OCI-LY1 (cell line): Measurements from ENCODE around the gene RBM25.

Source experiments
- H2AFZ ChIP-seq: fragments of 200-600 bp; sonication (generic), shearing (Covaris generic); 2 replicates; pipeline ENCODE4 v1.6.0; 2014; ENCODE audit warnings: antibody characterized with exemption, mild to moderate bottlenecking, low read length
- H3F3A ChIP-seq: fragments of 200-600 bp; sonication (generic), shearing (Covaris generic); 2 replicates; pipeline ENCODE4 v1.6.0; 2014; ENCODE audit warnings: mild to moderate bottlenecking, antibody characterized with exemption, low read length, moderate library complexity; ENCODE audit not compliant: insufficient read depth
- H3K27ac ChIP-seq: fragments of 200-600 bp; sonication (generic); 2 replicates; pipeline ENCODE4 v1.5.1; 2014; ENCODE audit warnings: low read length, mixed run types, mild to moderate bottlenecking, low read depth; ENCODE audit not compliant: poor library complexity, severe bottlenecking
- H3K27me3 ChIP-seq: fragments of 200-600 bp; sonication (generic); 2 replicates; pipeline ENCODE4 v1.6.0; 2014; ENCODE audit warnings: antibody characterized with exemption, mild to moderate bottlenecking, low read length, moderate library complexity; ENCODE audit not compliant: insufficient read depth
- H3K36me3 ChIP-seq: fragments of 200-600 bp; sonication (generic); 2 replicates; pipeline ENCODE4 v1.6.1; 2014; ENCODE audit warnings: mild to moderate bottlenecking, antibody characterized with exemption, low read length, moderate library complexity, mixed read lengths; ENCODE audit not compliant: insufficient read depth
- H3K4me1 ChIP-seq: fragments of 200-600 bp; sonication (generic); 2 replicates; pipeline ENCODE4 v1.5.1; 2014; ENCODE audit warnings: mild to moderate bottlenecking, low read length, moderate library complexity; ENCODE audit not compliant: insufficient read depth, severe bottlenecking
- H3K4me2 ChIP-seq: fragments of 200-600 bp; sonication (generic), shearing (Covaris generic); 2 replicates; pipeline ENCODE4 v1.6.1; 2014; ENCODE audit warnings: low read length
- H3K4me3 ChIP-seq: fragments of 200-600 bp; sonication (generic); 2 replicates; pipeline ENCODE4 v1.5.1; 2014; ENCODE audit warnings: low read length, low read depth, mild to moderate bottlenecking, mixed read lengths; ENCODE audit not compliant: poor library complexity, severe bottlenecking
- H3K79me2 ChIP-seq: fragments of 200-600 bp; shearing (Covaris generic); 2 replicates; pipeline ENCODE4 v1.6.1; 2016; ENCODE audit warnings: mixed run types, low read length, mixed read lengths; ENCODE audit not compliant: insufficient read depth
- H3K9ac ChIP-seq: fragments of 200-600 bp; sonication (generic), shearing (Covaris generic); 2 replicates; pipeline ENCODE4 v1.6.1; 2014; ENCODE audit warnings: mild to moderate bottlenecking, low read length, mixed read lengths
- H3K9me2 ChIP-seq: fragments of 200-600 bp; sonication (generic), shearing (Covaris generic); 2 replicates; pipeline ENCODE4 v1.6.1; 2014; ENCODE audit warnings: low read depth, mild to moderate bottlenecking, low read length, mixed read lengths
- H3K9me3 ChIP-seq: fragments of 200-600 bp; shearing (Covaris generic); 2 replicates; pipeline ENCODE4 v1.6.1; 2014; ENCODE audit warnings: low read length, mixed read lengths
- H4K20me1 ChIP-seq: fragments of 200-600 bp; sonication (generic), shearing (Covaris generic); 2 replicates; pipeline ENCODE4 v1.6.0; 2016; ENCODE audit warnings: mild to moderate bottlenecking, low read length; ENCODE audit not compliant: insufficient read depth
- EZH2 ChIP-seq: fragments of 200-600 bp; sonication (generic), shearing (Covaris generic); IDR thresholded peaks from 2 replicates; pipeline ENCODE4 v1.8.0; 2017; ENCODE audit warnings: borderline replicate concordance, mixed run types, mild to moderate bottlenecking, antibody characterized with exemption, low read length, moderate library complexity, mixed read lengths
- TF ChIP-seq, protein P1 (sequence below): fragments of 200-600 bp; sonication (generic), shearing (Covaris generic); IDR thresholded peaks from 2 replicates; pipeline ENCODE4 v1.5.1; 2017; ENCODE audit warnings: mild to moderate bottlenecking, antibody characterized with exemption, low read length, moderate library complexity, mixed read lengths

The RBM25 gene

DNA sequence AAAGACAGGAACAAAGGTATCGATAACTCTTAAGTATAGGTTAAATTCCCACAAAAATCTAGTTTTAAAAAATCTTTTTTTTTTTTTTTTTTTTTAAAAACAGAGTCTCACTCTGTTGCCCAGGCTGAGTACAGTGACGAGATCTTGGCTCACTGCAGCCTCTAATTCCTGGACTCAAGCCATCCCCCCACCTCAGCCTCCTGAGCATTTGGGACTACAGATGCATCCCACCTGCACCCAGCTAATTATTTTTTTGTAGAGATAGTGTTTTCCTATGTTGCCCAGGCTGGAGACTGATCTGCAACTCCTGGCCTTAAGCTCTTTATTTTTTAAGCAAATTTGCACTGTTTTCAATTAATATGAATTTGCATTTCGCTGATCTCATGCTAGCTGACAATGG, 87.8 kb downstream of the RBM25 start:
- H3K9me2 ChIP-seq: no peaks in the 10 kb centered on the region
- H3K79me2 ChIP-seq: peaks cover 43% of the 10 kb centered on the region
- H2AFZ ChIP-seq: no peak overlapping the region
- H3F3A ChIP-seq: no peaks in the 10 kb centered on the region
- TF ChIP-seq, protein P1, sequence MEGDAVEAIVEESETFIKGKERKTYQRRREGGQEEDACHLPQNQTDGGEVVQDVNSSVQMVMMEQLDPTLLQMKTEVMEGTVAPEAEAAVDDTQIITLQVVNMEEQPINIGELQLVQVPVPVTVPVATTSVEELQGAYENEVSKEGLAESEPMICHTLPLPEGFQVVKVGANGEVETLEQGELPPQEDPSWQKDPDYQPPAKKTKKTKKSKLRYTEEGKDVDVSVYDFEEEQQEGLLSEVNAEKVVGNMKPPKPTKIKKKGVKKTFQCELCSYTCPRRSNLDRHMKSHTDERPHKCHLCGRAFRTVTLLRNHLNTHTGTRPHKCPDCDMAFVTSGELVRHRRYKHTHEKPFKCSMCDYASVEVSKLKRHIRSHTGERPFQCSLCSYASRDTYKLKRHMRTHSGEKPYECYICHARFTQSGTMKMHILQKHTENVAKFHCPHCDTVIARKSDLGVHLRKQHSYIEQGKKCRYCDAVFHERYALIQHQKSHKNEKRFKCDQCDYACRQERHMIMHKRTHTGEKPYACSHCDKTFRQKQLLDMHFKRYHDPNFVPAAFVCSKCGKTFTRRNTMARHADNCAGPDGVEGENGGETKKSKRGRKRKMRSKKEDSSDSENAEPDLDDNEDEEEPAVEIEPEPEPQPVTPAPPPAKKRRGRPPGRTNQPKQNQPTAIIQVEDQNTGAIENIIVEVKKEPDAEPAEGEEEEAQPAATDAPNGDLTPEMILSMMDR: no peak
- no peak for TF ChIP-seq EZH2
- H3K27ac ChIP-seq: no peak overlapping the region
- H4K20me1 ChIP-seq: no peaks in the 10 kb centered on the region
- no peak overlapping the region for H3K4me2 ChIP-seq
- H3K4me1 ChIP-seq: peaks cover 5% of the 10 kb centered on the region
- no peaks in the 10 kb centered on the region for H3K27me3 ChIP-seq
- no peak overlapping the region for H3K9ac ChIP-seq
- H3K9me3 ChIP-seq: no peaks in the 10 kb centered on the region
- no peak overlapping the region for H3K4me3 ChIP-seq
- H3K36me3 ChIP-seq: peaks cover 30% of the 10 kb centered on the region

DNA sequence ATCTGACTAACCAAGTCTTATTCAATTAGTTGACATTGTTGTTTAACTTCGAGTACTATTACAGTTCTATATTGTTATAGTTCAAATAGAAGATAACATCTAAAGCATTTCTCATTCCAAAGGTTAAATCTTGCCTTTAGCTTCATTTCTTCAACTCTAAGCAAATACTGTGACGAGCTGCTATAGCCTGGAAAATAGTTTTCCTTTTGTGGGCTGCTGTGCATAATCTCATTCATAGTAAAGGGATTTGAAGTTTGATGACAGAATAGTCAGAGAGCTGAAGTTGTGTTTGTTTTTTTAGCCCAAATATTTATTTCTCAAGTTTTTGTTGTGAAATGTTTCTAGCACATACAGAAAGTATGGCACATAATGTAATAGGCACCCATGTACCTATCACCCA, 91.4 kb downstream of the RBM25 start:
- no peaks in the 10 kb centered on the region for H3F3A ChIP-seq
- peaks cover 19% of the 10 kb centered on the region for H3K79me2 ChIP-seq

DNA sequence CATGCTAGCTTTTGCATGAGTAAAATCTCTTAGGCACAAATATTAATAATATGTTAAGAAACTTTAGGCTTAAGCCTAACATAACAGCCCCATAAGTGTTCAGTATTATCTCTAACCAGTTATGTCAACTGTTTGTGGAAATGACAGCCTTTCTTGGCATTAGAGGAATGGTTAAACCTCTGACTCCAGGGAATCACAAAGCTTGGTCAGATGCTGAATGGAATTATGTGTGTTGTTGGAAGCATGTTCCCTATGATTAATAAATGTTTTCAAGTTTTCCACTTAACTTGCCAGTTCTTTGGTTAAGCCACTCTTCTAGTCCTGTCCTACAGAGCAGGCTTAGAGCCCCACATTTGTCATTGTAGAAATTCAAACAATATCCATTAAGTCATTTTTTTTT, 94.9 kb downstream of the RBM25 start:
- H3K36me3 ChIP-seq: peaks cover 42% of the 10 kb centered on the region
- H3K9me3 ChIP-seq: no peaks in the 10 kb centered on the region
- no peaks in the 10 kb centered on the region for H3K9me2 ChIP-seq
- no peaks in the 10 kb centered on the region for H3K27me3 ChIP-seq
- H3K9ac ChIP-seq: no peak overlapping the region
- H3F3A ChIP-seq: no peaks in the 10 kb centered on the region
- H4K20me1 ChIP-seq: no peaks in the 10 kb centered on the region
- H3K4me2 ChIP-seq: no peak overlapping the region
- no peaks in the 10 kb centered on the region for H3K4me1 ChIP-seq
- no peak overlapping the region for H3K4me3 ChIP-seq
- no peak for TF ChIP-seq EZH2
- TF ChIP-seq, protein P1: no peak
- no peaks in the 10 kb centered on the region for H3K79me2 ChIP-seq
- H3K27ac ChIP-seq: no peak overlapping the region
- H2AFZ ChIP-seq: no peak overlapping the region

More for the DNA sequence above, 91.4 kb downstream of the RBM25 start:
- H3K9me2 ChIP-seq: no peaks in the 10 kb centered on the region
- no peak overlapping the region for H3K4me3 ChIP-seq
- no peak overlapping the region for H3K9ac ChIP-seq
- no peaks in the 10 kb centered on the region for H3K9me3 ChIP-seq
- no peaks in the 10 kb centered on the region for H4K20me1 ChIP-seq
- no peak overlapping the region for H3K27ac ChIP-seq
- H3K27me3 ChIP-seq: no peaks in the 10 kb centered on the region
- H2AFZ ChIP-seq: no peak overlapping the region
- no peak overlapping the region for H3K4me2 ChIP-seq
- no peaks in the 10 kb centered on the region for H3K4me1 ChIP-seq
- peaks cover 37% of the 10 kb centered on the region for H3K36me3 ChIP-seq
- TF ChIP-seq, protein P1: no peak
- no peak for TF ChIP-seq EZH2
